GM12874 (cell line): Measurements from ENCODE around the gene CYSTM1.

Experiments used
- TF ChIP-seq, protein P1 (sequence below): IDR thresholded peaks from 2 replicates; pipeline ENCODE4 v1.5.1; 2011; ENCODE audit warnings: low read depth, mild to moderate bottlenecking, control low read depth, low read length, moderate library complexity; ENCODE audit not compliant: insufficient read depth

Gene CYSTM1

DNA sequence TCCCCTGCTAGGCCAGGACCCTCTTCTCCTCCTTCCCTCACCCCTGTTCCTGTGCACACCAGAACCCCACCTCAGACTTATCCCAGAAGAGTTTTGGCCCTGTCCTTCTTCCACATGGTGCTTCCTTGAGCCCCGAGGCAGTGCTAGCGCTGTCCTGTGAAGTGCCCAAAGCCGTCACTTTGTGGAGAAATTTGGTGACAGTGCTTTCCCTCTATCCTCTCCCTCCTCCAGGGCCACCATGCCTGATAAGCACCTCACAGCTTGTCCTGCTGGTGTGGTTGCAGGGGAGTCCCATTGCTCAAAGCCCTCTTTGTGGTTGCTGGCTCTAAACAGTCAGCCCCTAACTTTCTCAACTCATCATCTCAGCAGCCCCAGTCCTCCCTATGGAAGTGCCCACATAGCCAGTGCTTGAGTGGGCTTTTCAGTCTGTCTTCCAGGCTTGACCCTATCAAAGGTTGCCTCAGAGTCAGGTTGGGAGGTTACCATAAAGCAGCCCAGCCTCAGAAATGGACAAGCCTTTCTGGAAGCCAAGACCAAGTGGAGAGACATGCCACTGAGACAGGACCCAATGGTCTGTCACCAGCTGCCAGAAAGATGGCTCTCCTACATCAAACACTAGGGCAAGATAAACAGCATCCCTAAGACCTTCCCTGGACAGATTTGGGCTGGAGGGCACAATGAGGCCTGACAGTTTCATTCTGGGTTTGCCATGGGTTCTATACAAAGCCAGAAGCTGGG, 31.3 kb upstream of the CYSTM1 start:
- TF ChIP-seq, protein P1, sequence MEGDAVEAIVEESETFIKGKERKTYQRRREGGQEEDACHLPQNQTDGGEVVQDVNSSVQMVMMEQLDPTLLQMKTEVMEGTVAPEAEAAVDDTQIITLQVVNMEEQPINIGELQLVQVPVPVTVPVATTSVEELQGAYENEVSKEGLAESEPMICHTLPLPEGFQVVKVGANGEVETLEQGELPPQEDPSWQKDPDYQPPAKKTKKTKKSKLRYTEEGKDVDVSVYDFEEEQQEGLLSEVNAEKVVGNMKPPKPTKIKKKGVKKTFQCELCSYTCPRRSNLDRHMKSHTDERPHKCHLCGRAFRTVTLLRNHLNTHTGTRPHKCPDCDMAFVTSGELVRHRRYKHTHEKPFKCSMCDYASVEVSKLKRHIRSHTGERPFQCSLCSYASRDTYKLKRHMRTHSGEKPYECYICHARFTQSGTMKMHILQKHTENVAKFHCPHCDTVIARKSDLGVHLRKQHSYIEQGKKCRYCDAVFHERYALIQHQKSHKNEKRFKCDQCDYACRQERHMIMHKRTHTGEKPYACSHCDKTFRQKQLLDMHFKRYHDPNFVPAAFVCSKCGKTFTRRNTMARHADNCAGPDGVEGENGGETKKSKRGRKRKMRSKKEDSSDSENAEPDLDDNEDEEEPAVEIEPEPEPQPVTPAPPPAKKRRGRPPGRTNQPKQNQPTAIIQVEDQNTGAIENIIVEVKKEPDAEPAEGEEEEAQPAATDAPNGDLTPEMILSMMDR, result no peak

DNA sequence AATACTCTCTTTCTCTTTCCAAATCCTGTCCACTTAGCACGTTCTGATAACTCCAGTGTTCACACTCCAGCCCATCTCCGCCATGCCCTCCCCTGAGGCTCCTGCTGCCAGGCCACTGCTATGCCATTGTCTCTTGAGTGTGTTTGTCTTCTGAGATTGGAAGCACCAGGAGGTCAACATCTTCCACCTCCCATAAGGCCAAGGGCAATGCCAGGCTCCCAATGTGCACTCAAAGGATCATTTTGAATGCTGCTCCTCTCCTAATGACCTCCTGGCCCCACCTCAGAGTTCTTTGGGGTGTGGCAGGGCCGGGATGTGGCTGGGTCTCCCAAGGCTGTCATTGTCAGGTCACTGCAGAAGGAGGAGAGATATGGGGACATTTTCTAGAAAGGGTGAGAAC, 29.7 kb upstream of the CYSTM1 start:
- TF ChIP-seq, protein P1, result no peak

DNA sequence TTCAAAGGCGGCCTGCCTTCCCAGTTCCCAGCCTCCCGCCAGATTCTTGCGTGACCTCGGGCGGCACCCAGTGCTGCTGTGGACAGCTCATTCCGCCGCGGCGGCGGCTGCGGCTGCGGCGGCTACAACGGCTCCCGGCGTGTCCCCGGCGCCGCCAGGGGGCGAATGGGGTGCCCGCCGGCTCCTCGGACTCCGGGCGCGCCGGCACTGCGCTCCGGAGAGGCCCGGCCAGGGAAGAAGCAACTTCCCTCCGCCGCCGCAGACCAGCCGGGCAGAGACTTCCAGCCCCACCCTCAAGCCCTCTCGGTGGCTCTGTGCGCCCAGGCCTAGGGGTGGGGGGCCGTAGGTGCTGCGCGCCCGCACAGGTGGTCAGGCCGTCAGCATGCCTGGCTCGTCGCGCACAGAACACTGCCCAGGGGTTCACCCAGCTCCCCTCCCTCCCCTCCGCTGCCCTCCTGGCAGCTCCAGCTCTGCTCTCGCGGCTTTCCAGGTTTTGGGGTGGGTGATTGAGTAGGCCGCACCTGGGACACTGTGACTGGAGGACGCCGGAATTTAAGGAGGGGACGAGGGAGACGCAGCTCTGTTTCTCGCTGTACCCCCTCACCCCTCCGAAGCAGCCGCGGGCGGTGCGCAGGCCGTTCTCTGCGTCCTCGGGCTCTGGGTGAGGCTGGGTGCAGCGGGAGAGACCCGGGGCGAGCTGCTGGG, 29.0 kb upstream of the CYSTM1 start:
- TF ChIP-seq, protein P1, result peak; percentile 74

DNA sequence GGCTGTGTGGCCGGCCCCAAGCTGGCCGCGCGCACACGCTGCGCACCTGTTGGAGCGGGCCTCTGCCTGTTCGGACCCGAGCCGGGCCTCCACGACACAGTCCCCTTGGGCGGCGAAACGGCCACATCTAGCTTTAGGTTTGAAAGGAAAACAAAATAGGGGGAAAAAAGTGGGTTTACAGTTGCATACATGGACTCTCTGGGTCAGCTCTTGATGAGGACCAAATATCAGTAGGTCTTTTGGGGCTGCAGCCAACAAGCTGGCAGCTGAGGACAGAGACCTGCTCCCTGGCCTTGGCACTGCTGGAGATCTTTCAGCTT, 28.5 kb upstream of the CYSTM1 start:
- TF ChIP-seq, protein P1, result no peak

DNA sequence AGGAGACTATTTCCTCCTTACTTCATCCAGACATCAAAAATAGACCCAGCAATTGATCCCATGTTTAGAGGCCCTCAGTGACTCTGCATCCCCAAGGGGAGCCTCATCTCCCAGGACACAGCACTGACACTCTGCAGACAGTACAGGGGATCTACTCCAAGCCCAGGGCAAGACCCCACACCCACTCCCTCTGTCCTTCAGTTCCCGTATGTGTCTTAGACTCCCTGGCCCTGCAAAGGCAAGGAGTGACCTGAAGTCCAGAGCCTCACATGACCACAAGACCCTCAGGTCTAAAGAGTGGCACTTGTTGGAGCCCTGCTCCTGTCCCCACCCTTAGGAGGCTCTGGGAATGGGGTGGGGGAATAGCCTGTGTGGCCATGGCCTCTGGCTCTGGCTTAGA, 27.5 kb upstream of the CYSTM1 start:
- TF ChIP-seq, protein P1, result no peak

DNA sequence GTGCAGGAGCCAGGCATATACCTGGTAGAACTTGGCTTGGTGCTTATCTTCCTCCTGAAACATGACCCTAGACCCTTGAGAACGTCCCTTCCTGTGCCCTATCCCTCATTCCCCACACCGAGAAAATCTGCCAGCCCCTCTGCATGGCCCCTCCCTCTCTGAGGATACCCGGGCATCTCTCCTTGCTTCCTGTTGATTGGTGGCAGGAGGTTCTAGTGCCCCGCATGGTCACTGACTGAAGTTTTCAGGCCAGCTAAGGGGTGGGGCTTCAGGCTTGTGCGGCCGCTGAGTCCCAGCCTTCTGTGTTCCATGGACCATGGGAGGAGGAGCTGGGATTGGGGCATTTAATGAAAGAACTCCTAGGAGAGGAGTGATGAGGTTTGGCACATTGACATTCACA, 26.5 kb upstream of the CYSTM1 start:
- TF ChIP-seq, protein P1, result no peak

DNA sequence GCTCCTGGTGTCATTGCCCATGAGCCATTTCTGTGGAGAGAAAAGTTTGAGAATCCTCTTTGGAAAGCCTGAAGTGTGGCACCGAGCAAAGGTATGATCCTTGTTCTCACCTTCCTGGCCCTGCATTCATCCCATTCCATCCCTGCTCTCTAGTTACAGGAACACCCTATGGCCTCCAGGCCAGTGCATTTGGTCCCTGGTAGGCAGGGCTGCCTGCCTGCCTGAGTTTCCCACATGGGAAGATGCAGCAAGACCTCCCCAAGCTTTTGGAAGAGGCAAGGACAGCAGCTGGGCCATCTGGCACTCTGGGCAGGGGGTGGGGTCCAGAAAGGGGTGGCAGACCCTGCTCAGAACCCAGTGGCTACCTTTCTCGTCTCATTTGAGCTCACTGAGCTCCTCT, 24.8 kb upstream of the CYSTM1 start:
- TF ChIP-seq, protein P1, result no peak
